HUES48 (cell line): ENCODE measurements around the gene BNIP3.

ENCODE experiments used
- H3K27ac ChIP-seq: one replicate; pipeline ENCODE4 v1.7.0; 2013; ENCODE audit warnings: low read depth, low read length, inconsistent platforms
- H3K27me3 ChIP-seq: 2 replicates; pipeline ENCODE4 v1.6.1; 2013; ENCODE audit warnings: mild to moderate bottlenecking, low read length; ENCODE audit not compliant: control insufficient read depth, insufficient read depth
- H3K36me3 ChIP-seq: 2 replicates; pipeline ENCODE4 v1.6.1; 2013; ENCODE audit warnings: low read length; ENCODE audit not compliant: control insufficient read depth, insufficient read depth
- H3K4me1 ChIP-seq: 2 replicates; pipeline ENCODE4 v1.6.1; 2013; ENCODE audit warnings: mild to moderate bottlenecking, low read length; ENCODE audit not compliant: control insufficient read depth, insufficient read depth
- H3K4me3 ChIP-seq: 2 replicates; pipeline ENCODE4 v1.5.1; 2013; ENCODE audit warnings: mild to moderate bottlenecking, low read depth, low read length
- H3K9ac ChIP-seq: 2 replicates; pipeline ENCODE4 v1.6.1; 2013; ENCODE audit warnings: mild to moderate bottlenecking, low read depth, low read length, moderate library complexity
- H3K9me3 ChIP-seq: 2 replicates; pipeline ENCODE4 v1.6.1; 2013; ENCODE audit warnings: low read length; ENCODE audit not compliant: control insufficient read depth, insufficient read depth

Gene BNIP3

GRCh38 chr10:131977323-131978096, 4.2 kb downstream of the BNIP3 start:
- Histone ChIP-seq H3K36me3 (peaks cover 7% of the 10 kb centered on the region), H3K9ac (no peak overlapping the region), H3K9me3 (no peaks in the 10 kb centered on the region), H3K27ac (no peak overlapping the region), H3K4me3 (no peak overlapping the region), H3K27me3 (peaks cover 16% of the 10 kb centered on the region), H3K4me1 (peaks cover 29% of the 10 kb centered on the region)

- H3K4me1 ChIP-seq = peaks cover 26% of the 10 kb centered on the region
- no peak overlapping the region for H3K4me3 ChIP-seq
- H3K36me3 ChIP-seq = peaks cover 22% of the 10 kb centered on the region
- peaks cover 5% of the 10 kb centered on the region for H3K27me3 ChIP-seq
- no peaks in the 10 kb centered on the region for H3K9me3 ChIP-seq
- H3K9ac ChIP-seq = no peak overlapping the region
- no peak overlapping the region for H3K27ac ChIP-seq
Observed at GRCh38 chr10:131975796-131976195, 5.9 kb downstream of the BNIP3 start.

- no peaks in the 10 kb centered on the region for H3K9me3 ChIP-seq
- no peak overlapping the region for H3K4me3 ChIP-seq
- peaks cover 26% of the 10 kb centered on the region for H3K4me1 ChIP-seq
- peaks cover 4% of the 10 kb centered on the region for H3K27me3 ChIP-seq
- no peak overlapping the region for H3K27ac ChIP-seq
- no peak overlapping the region for H3K9ac ChIP-seq
- peaks cover 28% of the 10 kb centered on the region for H3K36me3 ChIP-seq
Observed at GRCh38 chr10:131975003-131975402, 6.7 kb downstream of the BNIP3 start.

GRCh38 chr10:131974034-131974817, 7.5 kb downstream of the BNIP3 start:
- H3K27ac ChIP-seq = no peak overlapping the region
- H3K36me3 ChIP-seq = peaks cover 36% of the 10 kb centered on the region
- no peak overlapping the region for H3K4me3 ChIP-seq

GRCh38 chr10:131973160-131973951, 8.4 kb downstream of the BNIP3 start:
- Histone ChIP-seq H3K27ac (no peak overlapping the region), H3K4me3 (no peak overlapping the region)

More at GRCh38 chr10:131974034-131974817, 7.5 kb downstream of the BNIP3 start:
- Histone ChIP-seq H3K9me3 (no peaks in the 10 kb centered on the region), H3K4me1 (peaks cover 19% of the 10 kb centered on the region), H3K9ac (no peak overlapping the region), H3K27me3 (no peaks in the 10 kb centered on the region)

GRCh38 chr10:131972474-131973071, 9.2 kb downstream of the BNIP3 start:
- H3K9me3 ChIP-seq = no peaks in the 10 kb centered on the region
- H3K36me3 ChIP-seq = peaks cover 45% of the 10 kb centered on the region
- peaks cover 2% of the 10 kb centered on the region; the same call in 1 of the 2 replicates for H3K4me1 ChIP-seq
- no peak overlapping the region for H3K4me3 ChIP-seq
- H3K27ac ChIP-seq = no peak overlapping the region
- H3K27me3 ChIP-seq = no peaks in the 10 kb centered on the region
- H3K9ac ChIP-seq = no peak overlapping the region

More at GRCh38 chr10:131973160-131973951, 8.4 kb downstream of the BNIP3 start:
- Histone ChIP-seq H3K9me3 (no peaks in the 10 kb centered on the region), H3K4me1 (peaks cover 10% of the 10 kb centered on the region), H3K36me3 (peaks cover 44% of the 10 kb centered on the region), H3K9ac (no peak overlapping the region; the same call in 1 of the 2 replicates), H3K27me3 (no peaks in the 10 kb centered on the region)

- H3K4me3 ChIP-seq = no peak overlapping the region
- H3K36me3 ChIP-seq = peaks cover 50% of the 10 kb centered on the region
- no peak overlapping the region for H3K27ac ChIP-seq
- no peak overlapping the region for H3K9ac ChIP-seq
- no peaks in the 10 kb centered on the region for H3K27me3 ChIP-seq
- H3K4me1 ChIP-seq = no peaks in the 10 kb centered on the region
- no peaks in the 10 kb centered on the region for H3K9me3 ChIP-seq
Observed at GRCh38 chr10:131971591-131971990, 10.1 kb downstream of the BNIP3 start.

- no peaks in the 10 kb centered on the region for H3K9me3 ChIP-seq
- no peak overlapping the region for H3K27ac ChIP-seq
- H3K9ac ChIP-seq = no peak overlapping the region
- no peaks in the 10 kb centered on the region for H3K4me1 ChIP-seq
- no peak overlapping the region for H3K4me3 ChIP-seq
- H3K36me3 ChIP-seq = peaks cover 50% of the 10 kb centered on the region
- H3K27me3 ChIP-seq = no peaks in the 10 kb centered on the region
Observed at GRCh38 chr10:131970946-131971345, 10.8 kb downstream of the BNIP3 start.

- Histone ChIP-seq H3K27me3 (no peaks in the 10 kb centered on the region), H3K9me3 (no peaks in the 10 kb centered on the region), H3K9ac (no peak overlapping the region), H3K36me3 (peaks cover 50% of the 10 kb centered on the region), H3K27ac (no peak overlapping the region), H3K4me1 (no peaks in the 10 kb centered on the region), H3K4me3 (no peak overlapping the region)
Observed at GRCh38 chr10:131968949-131969348, 12.8 kb downstream of the BNIP3 start.

GRCh38 chr10:131964298-131964697, 17.4 kb downstream of the BNIP3 start:
- no peaks in the 10 kb centered on the region for H3K9me3 ChIP-seq
- no peaks in the 10 kb centered on the region for H3K27me3 ChIP-seq
- peaks cover 29% of the 10 kb centered on the region for H3K36me3 ChIP-seq
- H3K27ac ChIP-seq = no peak overlapping the region
- H3K4me3 ChIP-seq = no peak overlapping the region
- no peak overlapping the region for H3K9ac ChIP-seq
- H3K4me1 ChIP-seq = no peaks in the 10 kb centered on the region
